Panc1 (cell line): ENCODE measurements around the gene FYN.

Experiments
- TF ChIP-seq, protein P1 (sequence below): fragments of 450-650 bp; IDR thresholded peaks from 2 replicates; pipeline ENCODE4 v1.5.1; 2017; ENCODE audit warnings: mild to moderate bottlenecking
- TF ChIP-seq, protein P2 (sequence below), 2 experiments: IDR thresholded peaks; 2 replicates each; pipeline ENCODE4 v1.6.1; 2011 to 2012; ENCODE audit warnings: low read depth in 2 of 2, control low read depth in 1 of 2, low read length in 1 of 2, mild to moderate bottlenecking in 1 of 2, moderate library complexity in 1 of 2; ENCODE audit not compliant: insufficient read depth in 1 of 2

DNA sequence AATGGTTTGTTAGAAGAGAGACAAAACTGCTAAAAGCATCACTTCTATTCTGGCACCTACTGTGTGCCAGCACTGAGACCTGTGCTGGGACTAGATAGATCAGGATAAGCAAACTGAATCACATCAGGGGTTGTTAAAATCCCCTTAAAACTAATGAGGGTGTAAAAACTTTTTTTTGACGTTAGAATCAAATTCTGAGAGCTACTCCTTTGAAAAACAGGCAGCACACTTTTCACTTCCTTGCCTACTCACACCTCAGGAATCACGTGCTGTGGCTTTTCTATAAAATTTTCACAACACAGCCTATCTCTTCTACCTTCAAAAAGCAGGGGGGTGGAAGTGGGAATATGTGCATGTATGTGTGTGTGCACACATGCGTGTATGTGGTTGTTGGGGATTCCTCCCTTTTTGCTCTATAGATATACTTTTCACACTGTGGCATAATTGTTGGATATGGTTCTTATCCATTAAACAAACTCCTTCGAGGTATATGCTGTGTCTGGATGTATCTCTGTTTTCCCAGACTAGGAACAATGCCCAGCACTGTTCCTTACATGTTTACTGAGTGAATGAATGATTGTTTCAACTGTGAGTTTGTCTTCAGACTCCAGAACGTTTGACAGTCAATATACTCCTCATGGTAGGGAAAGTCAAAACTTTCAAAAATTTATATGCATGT is 105.4 kb downstream of the FYN start:
- TF ChIP-seq, protein P1, sequence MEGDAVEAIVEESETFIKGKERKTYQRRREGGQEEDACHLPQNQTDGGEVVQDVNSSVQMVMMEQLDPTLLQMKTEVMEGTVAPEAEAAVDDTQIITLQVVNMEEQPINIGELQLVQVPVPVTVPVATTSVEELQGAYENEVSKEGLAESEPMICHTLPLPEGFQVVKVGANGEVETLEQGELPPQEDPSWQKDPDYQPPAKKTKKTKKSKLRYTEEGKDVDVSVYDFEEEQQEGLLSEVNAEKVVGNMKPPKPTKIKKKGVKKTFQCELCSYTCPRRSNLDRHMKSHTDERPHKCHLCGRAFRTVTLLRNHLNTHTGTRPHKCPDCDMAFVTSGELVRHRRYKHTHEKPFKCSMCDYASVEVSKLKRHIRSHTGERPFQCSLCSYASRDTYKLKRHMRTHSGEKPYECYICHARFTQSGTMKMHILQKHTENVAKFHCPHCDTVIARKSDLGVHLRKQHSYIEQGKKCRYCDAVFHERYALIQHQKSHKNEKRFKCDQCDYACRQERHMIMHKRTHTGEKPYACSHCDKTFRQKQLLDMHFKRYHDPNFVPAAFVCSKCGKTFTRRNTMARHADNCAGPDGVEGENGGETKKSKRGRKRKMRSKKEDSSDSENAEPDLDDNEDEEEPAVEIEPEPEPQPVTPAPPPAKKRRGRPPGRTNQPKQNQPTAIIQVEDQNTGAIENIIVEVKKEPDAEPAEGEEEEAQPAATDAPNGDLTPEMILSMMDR = no peak
- TF ChIP-seq, protein P2, sequence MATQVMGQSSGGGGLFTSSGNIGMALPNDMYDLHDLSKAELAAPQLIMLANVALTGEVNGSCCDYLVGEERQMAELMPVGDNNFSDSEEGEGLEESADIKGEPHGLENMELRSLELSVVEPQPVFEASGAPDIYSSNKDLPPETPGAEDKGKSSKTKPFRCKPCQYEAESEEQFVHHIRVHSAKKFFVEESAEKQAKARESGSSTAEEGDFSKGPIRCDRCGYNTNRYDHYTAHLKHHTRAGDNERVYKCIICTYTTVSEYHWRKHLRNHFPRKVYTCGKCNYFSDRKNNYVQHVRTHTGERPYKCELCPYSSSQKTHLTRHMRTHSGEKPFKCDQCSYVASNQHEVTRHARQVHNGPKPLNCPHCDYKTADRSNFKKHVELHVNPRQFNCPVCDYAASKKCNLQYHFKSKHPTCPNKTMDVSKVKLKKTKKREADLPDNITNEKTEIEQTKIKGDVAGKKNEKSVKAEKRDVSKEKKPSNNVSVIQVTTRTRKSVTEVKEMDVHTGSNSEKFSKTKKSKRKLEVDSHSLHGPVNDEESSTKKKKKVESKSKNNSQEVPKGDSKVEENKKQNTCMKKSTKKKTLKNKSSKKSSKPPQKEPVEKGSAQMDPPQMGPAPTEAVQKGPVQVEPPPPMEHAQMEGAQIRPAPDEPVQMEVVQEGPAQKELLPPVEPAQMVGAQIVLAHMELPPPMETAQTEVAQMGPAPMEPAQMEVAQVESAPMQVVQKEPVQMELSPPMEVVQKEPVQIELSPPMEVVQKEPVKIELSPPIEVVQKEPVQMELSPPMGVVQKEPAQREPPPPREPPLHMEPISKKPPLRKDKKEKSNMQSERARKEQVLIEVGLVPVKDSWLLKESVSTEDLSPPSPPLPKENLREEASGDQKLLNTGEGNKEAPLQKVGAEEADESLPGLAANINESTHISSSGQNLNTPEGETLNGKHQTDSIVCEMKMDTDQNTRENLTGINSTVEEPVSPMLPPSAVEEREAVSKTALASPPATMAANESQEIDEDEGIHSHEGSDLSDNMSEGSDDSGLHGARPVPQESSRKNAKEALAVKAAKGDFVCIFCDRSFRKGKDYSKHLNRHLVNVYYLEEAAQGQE (IDR thresholded peaks at IDR 0.05; ENCODE audit: insufficient read depth in 1 of 2, low read depth in 2 of 2, low read length in 1 of 2) = no peak
